Measurements from ENCODE around the gene DYNC1I2. TPM values are rescaled to one million over a fixed set of nuclear protein-coding genes. Genes with fewer than 3 reads are reported as not detected.
"Not testable (repeated sequence)": the region's sequence is repeated elsewhere in the genome, so short reads cannot be mapped to it uniquely, and the experiment has no call there.

DYNC1I2 gene
- total RNA-seq, 2 donors from 2014 or later, result 89.2 to 92.3 TPM

DNA sequence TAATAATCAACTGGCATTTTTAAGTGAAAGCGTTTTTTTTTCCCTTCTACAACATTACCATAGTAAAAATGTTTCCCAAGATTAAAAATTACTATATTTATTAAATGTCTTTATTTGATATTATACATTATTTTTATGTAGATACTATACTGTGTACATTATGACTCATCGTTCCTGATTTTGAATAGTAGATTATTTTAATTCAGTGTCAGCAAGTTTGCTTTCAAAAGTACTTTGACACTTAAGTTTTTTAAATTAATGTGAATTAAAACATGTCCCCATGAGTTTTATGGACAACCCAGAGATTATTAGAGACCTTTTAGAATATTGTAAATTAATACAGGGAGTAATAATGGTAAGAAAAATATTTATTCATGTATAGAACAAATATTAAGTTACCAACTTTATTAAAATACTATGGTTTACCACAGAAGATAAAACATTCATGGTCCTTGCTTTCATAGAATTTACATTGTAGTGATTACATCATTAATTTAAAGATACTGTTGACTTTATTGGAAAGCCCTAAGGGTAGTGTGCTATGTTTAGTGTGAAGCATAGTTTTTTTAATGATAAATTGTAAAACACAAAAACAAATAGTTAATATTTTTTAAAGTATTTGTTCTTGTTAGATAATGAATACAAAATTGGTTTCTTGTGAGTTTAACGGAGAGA lies 21.9 kb downstream of the DYNC1I2 start:
- intact Hi-C loops (cut with DNase I), result no loop called here
- no peak for DNase-seq (ENCODE audit: low spot score)

- no peak for DNase-seq (ENCODE audit: low spot score)
- intact Hi-C loops (cut with DNase I), result no loop called here
These were observed 24.1 kb downstream of the DYNC1I2 start for GRCh38 chr2:171711351-171711750.

DNA sequence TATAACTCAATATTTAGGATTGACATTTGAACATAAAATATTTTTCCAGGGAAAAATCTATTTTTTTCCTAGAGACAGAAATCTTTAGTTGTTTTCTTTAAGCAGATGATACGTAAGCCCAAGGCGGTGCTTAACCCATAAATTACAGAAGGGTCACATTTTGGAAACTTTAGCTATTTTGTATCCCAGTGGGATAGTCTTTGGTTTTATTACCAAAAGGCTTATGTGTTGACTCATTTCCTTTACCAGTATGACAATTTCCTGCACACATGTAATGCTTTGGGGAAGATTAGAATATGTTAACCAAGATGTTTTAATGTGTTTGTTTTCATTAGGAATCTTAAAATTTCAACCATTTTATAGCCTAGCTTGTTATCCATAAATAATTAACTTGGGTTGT lies 24.8 kb downstream of the DYNC1I2 start:
- DNase-seq (ENCODE audit: low spot score), result no peak
- intact Hi-C loops (cut with DNase I), result no loop called here

GRCh38 chr2:171718720-171719119 lies 31.5 kb downstream of the DYNC1I2 start:
- intact Hi-C loops (cut with DNase I), result no loop called here
- DNase-seq (ENCODE audit: low spot score), result no peak

DNA sequence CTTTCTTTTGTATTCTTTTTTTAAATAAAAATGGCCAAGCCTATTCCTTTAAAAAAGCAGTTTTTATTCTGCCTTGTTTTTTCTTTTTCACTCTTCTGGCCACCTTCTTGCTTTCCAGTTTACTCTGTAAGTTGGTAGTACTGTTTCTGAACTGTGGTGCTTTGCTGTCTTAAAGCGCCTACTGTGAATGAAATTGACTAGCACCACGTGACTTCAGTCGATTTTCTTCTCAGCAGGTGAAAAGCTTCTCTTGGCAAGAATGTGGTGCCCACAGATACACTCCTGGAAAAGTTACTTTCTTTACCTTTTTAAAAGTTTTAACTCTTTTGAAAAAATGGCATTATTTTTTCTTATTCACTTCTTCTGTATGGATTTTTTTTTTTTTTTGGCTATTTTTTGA lies 32.4 kb downstream of the DYNC1I2 start:
- no peak for DNase-seq (ENCODE audit: low spot score)
- intact Hi-C loops (cut with DNase I), result no loop called here

- no peak for DNase-seq (ENCODE audit: low spot score)
- intact Hi-C loops (cut with DNase I), result no loop called here
These were observed 36.7 kb downstream of the DYNC1I2 start for GRCh38 chr2:171723716-171724683.

DNA sequence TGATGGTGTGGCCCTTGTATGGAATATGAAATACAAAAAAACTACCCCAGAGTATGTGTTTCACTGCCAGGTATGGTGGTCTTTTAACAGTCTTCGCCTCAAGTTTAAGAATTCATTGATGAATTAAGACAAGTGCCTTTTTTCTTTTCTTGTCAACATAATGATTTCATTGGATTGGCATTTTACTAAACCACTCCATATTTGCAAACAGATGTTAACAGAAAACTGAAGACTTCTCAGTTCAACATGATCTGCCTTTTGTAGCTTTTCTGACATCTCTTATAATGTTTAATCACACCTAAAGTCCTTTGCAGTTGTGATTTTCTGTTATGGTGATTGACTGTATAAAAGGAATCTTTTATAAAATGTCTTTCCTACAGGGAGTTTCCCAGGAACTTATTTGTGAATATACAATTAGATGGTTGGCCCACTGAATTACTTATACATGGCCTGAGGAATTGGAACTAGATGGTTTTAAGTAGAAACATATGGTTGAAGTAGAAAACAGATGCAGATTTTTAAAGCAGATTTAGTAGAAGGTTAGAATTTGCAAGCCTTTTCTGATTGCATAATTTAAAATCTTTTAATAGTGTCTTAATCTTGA lies 39.7 kb downstream of the DYNC1I2 start:
- intact Hi-C loops (cut with DNase I), result no loop called here

GRCh38 chr2:171728989-171729951 lies 42.0 kb downstream of the DYNC1I2 start:
- DNase-seq (ENCODE audit: low spot score), result no peak
- intact Hi-C loops (cut with DNase I), result no loop called here

More for the DNA sequence above, 39.7 kb downstream of the DYNC1I2 start:
- DNase-seq (ENCODE audit: low spot score), result no peak

DNA sequence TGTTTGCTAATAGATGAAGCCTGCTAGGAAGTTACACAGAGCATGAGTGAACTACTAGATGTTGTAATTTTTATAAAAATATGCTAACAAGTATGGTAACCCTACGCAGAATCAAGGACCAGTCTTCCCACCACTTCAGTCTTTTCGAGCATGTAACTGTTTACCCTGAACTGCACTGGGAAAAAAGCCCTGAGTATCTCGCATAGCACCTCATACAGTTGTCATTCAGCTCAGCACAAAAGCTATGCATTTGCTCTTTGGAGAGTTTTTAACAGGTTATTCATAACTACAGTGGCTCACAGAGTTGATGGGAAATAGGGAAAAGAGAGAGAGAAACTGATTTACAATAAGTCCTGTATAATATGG lies 42.7 kb downstream of the DYNC1I2 start:
- DNase-seq (ENCODE audit: low spot score), result no peak
- intact Hi-C loops (cut with DNase I), result no loop called here

DNA sequence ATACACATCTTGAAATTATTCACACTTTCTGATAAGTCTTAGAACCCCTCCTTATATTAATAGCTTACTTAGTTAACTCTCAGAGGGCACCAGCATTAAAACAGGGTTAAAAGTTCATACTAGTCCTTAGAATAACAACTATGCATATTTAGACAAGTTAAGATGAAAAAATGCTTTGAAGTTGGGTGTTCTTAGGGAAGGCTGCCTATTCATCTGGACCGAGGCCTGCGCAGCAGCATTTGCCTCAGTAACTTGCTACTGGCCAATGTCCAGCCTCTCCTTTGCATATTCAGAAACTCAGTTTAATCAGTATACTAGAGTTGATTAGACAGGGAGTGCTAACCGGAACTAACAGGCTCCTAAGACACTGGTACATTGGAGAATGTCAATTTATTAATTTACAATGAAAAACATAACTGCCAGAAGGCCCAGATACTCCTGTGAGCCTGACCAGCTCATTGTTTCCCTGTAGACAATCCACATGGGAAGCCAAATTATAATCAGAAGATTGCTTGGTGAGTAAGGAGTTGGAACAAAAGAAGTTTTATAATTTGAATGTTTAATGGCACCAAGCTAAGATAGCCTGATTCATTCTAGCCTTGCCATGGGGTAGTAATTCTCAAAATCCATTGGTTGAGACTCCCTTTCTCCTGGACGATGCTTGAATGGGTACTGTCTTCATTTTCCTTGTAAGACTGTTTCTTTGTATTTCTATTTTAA lies 48.9 kb downstream of the DYNC1I2 start:
- DNase-seq (ENCODE audit: low spot score), result no peak
- intact Hi-C loops (cut with DNase I), result loop anchor here in 1 of 2 donors (5.0 kb wide), 1 partner anchor 46 kb away; no protein-coding TSS in a partner anchor

DNA sequence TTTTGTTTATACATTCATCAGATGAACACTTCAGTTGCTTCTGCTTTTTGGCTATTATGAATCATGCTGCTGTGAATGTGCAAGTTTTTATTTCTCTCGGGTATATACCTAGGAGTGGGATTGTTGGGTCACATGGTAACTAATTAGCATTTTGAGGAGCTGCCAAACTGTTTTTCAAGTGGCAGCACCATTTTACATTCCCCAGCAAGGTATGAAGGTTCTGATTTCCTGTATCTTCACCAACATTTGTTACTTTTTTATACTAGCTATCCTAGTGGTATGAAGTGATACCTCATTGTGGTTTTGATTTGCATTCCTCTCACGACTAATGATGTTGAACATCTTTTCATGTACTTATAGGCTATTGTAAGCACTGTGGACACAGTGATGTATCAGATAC lies 53.9 kb downstream of the DYNC1I2 start:
- intact Hi-C loops (cut with DNase I), result no loop called here
- no peak for DNase-seq (ENCODE audit: low spot score)

DNA sequence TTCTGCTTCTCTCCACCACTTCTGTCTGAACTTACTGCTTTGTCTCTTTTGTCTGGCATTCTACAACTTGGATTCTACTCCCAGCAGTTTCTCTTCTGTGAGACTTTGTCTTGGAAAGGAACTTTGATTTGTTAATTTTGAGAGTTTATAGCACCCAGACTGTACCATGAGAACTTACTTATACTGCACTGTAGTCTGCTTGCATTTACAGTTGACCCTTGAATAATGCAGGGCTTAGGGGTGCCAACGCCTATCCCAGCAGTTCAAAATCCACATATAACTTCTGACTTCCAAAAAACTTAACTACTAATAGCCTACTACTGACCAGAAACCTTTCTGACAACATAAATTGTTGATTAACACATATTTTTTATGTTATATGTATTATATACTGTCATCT lies 55.5 kb downstream of the DYNC1I2 start:
- DNase-seq (ENCODE audit: low spot score), result no peak
- intact Hi-C loops (cut with DNase I), result no loop called here

DNA sequence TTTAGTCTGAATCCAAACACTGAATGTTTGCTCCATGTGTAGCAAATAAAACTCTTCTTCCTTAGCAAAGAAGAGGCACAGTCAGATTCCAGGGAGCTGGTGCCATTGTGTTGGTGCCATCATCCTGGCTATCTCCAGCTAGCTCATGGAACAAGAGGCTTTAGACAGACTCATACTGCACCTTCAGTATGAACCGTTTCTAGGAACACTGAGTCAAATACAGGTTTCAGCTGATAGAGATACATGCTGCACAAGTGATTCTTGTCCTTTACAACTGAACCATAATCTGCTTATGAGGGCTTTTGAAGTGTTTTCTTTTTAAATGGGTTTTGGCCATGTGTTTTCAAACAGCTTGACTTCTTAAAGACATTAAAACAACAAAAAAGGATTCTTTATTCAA lies 57.9 kb downstream of the DYNC1I2 start:
- intact Hi-C loops (cut with DNase I), result no loop called here
- DNase-seq (ENCODE audit: low spot score), result no peak

DNA sequence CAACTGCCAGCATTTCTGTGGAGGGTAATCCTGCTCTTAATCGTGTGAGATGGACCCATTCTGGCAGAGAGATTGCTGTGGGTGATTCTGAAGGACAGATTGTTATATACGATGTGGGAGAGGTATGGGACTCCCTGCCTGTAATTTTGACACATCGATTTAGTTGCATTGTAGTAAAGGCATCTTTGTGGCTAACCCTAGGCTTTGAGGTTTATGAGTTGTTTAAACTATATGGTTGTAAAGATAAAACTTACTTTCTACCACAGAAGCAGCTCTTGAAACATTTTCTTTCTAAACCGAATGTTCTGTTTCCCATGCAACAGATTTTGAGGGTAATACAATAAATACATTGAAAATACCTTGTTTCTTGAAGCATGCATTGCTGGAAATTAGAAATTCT lies 58.5 kb downstream of the DYNC1I2 start:
- intact Hi-C loops (cut with DNase I), result no loop called here
- no peak for DNase-seq (ENCODE audit: low spot score)

DNA sequence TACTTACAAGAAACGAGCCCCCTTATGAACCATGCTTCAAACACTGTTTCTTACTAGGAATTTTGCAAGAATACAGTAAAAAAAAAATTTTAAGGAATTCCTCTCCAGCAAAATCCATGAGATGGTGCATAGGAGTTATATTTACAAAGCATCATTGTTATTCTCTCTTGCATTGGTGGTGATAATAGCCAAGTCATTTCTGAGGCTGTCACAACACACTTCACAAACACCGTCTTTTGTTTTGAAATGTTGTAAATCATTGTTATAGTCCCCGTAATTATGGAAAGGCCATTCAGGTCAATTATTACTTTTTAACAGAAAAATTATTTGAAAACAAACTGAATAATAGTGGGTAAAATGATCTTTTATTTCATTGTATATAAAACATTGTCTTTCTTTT lies 60.1 kb downstream of the DYNC1I2 start:
- intact Hi-C loops (cut with DNase I), result no loop called here
- no peak for DNase-seq (ENCODE audit: low spot score)

- intact Hi-C loops (cut with DNase I), result no loop called here
- no peak for DNase-seq (ENCODE audit: low spot score)
These were observed 67.1 kb downstream of the DYNC1I2 start for GRCh38 chr2:171754254-171754939.

DNA sequence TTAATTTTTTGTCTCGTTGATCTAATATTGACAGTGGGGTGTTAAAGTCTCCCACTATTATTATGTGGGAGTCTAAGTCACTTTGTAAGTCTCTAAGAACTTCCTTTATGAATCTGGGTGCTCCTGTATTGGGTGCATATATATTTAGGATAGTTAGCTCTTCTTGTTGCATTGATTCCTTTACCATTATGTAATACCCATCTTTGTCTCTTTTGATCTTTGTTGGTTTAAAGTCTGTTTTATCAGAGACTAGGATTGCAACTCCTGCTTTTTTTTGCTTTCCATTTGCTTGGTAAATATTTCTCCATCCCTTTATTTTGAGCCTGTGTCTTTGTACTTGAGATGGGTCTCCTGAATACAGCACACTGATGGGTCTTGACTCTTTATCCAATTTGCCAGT lies 71.5 kb downstream of the DYNC1I2 start:
- DNase-seq (ENCODE audit: low spot score); intact Hi-C loops (cut with DNase I): not testable (repeated sequence)

- DNase-seq (ENCODE audit: low spot score); intact Hi-C loops (cut with DNase I): not testable (repeated sequence)
These were observed 73.9 kb downstream of the DYNC1I2 start for GRCh38 chr2:171761176-171761575.
